ENCODE data around the gene HOXC10.

HOXC10 gene

GRCh38 chr12:54000116-54001114 lies 15.5 kb downstream of the HOXC10 start, which contains the start of gene HOXC9:
Gene HOXC9, plus strand, starts transcription at chr12:54000161. Its CDS starts 28 bp downstream, at chr12:54000189.
- Histone ChIP-seq H3K27ac (ENCODE audit: insufficient read depth, low read depth, low read length, poor library complexity, severe bottlenecking) (no peak within 1 kb of the TSS), H3K36me3 (ENCODE audit: control insufficient read depth, insufficient read depth, low read length) (no peaks in the 10 kb centered on the region), H3K4me3 (ENCODE audit: insufficient read depth, low read depth, low read length) (peak within 1 kb of the TSS; percentile 16), H3K27me3 (ENCODE audit: control insufficient read depth, insufficient read depth, low read length, poor library complexity, severe bottlenecking) (peaks cover 100% of the 10 kb centered on the region), H3K9me3 (ENCODE audit: control insufficient read depth, low read length) (no peaks in the 10 kb centered on the region), H3K4me1 (ENCODE audit: control insufficient read depth, insufficient read depth, low read length) (peaks cover 3% of the 10 kb centered on the region)
- WGBS, 2 experiments: 3 to 4% methylated on average over 87 of the region's 87 CpGs

- no peaks in the 10 kb centered on the region for H3K36me3 ChIP-seq (ENCODE audit: control insufficient read depth, insufficient read depth, low read length)
- no peak overlapping the region for H3K27ac ChIP-seq (ENCODE audit: insufficient read depth, low read depth, low read length, poor library complexity, severe bottlenecking)
- WGBS, 2 experiments: 5 to 11% methylated on average over 8 of the region's 8 CpGs
- no peaks in the 10 kb centered on the region for H3K9me3 ChIP-seq (ENCODE audit: control insufficient read depth, low read length)
- H3K4me1 ChIP-seq (ENCODE audit: control insufficient read depth, insufficient read depth, low read length): peaks cover 3% of the 10 kb centered on the region
- peaks cover 100% of the 10 kb centered on the region for H3K27me3 ChIP-seq (ENCODE audit: control insufficient read depth, insufficient read depth, low read length, poor library complexity, severe bottlenecking)
- no peak overlapping the region for H3K4me3 ChIP-seq (ENCODE audit: insufficient read depth, low read depth, low read length)
Measured at GRCh38 chr12:54001283-54002187, 16.6 kb downstream of the HOXC10 start.

GRCh38 chr12:54002278-54002914 lies 17.4 kb downstream of the HOXC10 start:
- H3K9me3 ChIP-seq (ENCODE audit: control insufficient read depth, low read length): no peaks in the 10 kb centered on the region
- no peaks in the 10 kb centered on the region for H3K36me3 ChIP-seq (ENCODE audit: control insufficient read depth, insufficient read depth, low read length)
- H3K4me1 ChIP-seq (ENCODE audit: control insufficient read depth, insufficient read depth, low read length): peaks cover 3% of the 10 kb centered on the region
- H3K4me3 ChIP-seq (ENCODE audit: insufficient read depth, low read depth, low read length): no peak overlapping the region
- peaks cover 100% of the 10 kb centered on the region for H3K27me3 ChIP-seq (ENCODE audit: control insufficient read depth, insufficient read depth, low read length, poor library complexity, severe bottlenecking)
- no peak overlapping the region for H3K27ac ChIP-seq (ENCODE audit: insufficient read depth, low read depth, low read length, poor library complexity, severe bottlenecking)
- 16% methylated on average over 18 to 19 of the region's 19 CpGs for WGBS, 2 experiments

- no peak overlapping the region for H3K4me3 ChIP-seq (ENCODE audit: insufficient read depth, low read depth, low read length)
- 27 to 29% methylated on average over 19 of the region's 19 CpGs for WGBS, 2 experiments
Measured at GRCh38 chr12:54002915-54003389, 18.0 kb downstream of the HOXC10 start.

GRCh38 chr12:54003625-54004024 lies 18.7 kb downstream of the HOXC10 start:
- H3K4me3 ChIP-seq (ENCODE audit: insufficient read depth, low read depth, low read length): no peak overlapping the region
- H3K4me1 ChIP-seq (ENCODE audit: control insufficient read depth, insufficient read depth, low read length): peaks cover 3% of the 10 kb centered on the region
- WGBS, 2 experiments: 27 to 29% methylated on average over 3 of the region's 3 CpGs
- H3K27me3 ChIP-seq (ENCODE audit: control insufficient read depth, insufficient read depth, low read length, poor library complexity, severe bottlenecking): peaks cover 100% of the 10 kb centered on the region
- H3K27ac ChIP-seq (ENCODE audit: insufficient read depth, low read depth, low read length, poor library complexity, severe bottlenecking): no peak overlapping the region
- no peaks in the 10 kb centered on the region for H3K9me3 ChIP-seq (ENCODE audit: control insufficient read depth, low read length)
- H3K36me3 ChIP-seq (ENCODE audit: control insufficient read depth, insufficient read depth, low read length): no peaks in the 10 kb centered on the region

More at GRCh38 chr12:54002915-54003389, 18.0 kb downstream of the HOXC10 start:
- Histone ChIP-seq H3K4me1 (ENCODE audit: control insufficient read depth, insufficient read depth, low read length) (peaks cover 3% of the 10 kb centered on the region), H3K27me3 (ENCODE audit: control insufficient read depth, insufficient read depth, low read length, poor library complexity, severe bottlenecking) (peaks cover 100% of the 10 kb centered on the region), H3K36me3 (ENCODE audit: control insufficient read depth, insufficient read depth, low read length) (no peaks in the 10 kb centered on the region), H3K27ac (ENCODE audit: insufficient read depth, low read depth, low read length, poor library complexity, severe bottlenecking) (no peak overlapping the region), H3K9me3 (ENCODE audit: control insufficient read depth, low read length) (no peaks in the 10 kb centered on the region)

GRCh38 chr12:54004063-54004840 lies 19.3 kb downstream of the HOXC10 start:
- no peaks in the 10 kb centered on the region for H3K9me3 ChIP-seq (ENCODE audit: control insufficient read depth, low read length)
- peaks cover 100% of the 10 kb centered on the region for H3K27me3 ChIP-seq (ENCODE audit: control insufficient read depth, insufficient read depth, low read length, poor library complexity, severe bottlenecking)
- 45 to 47% methylated on average over 19 to 20 of the region's 20 CpGs for WGBS, 2 experiments
- peaks cover 3% of the 10 kb centered on the region for H3K4me1 ChIP-seq (ENCODE audit: control insufficient read depth, insufficient read depth, low read length)
- no peaks in the 10 kb centered on the region for H3K36me3 ChIP-seq (ENCODE audit: control insufficient read depth, insufficient read depth, low read length)
- no peak overlapping the region for H3K4me3 ChIP-seq (ENCODE audit: insufficient read depth, low read depth, low read length)
- no peak overlapping the region for H3K27ac ChIP-seq (ENCODE audit: insufficient read depth, low read depth, low read length, poor library complexity, severe bottlenecking)

- no peak overlapping the region for H3K27ac ChIP-seq (ENCODE audit: insufficient read depth, low read depth, low read length, poor library complexity, severe bottlenecking)
- 15 to 16% methylated on average over 31 of the region's 31 CpGs for WGBS, 2 experiments
- no peaks in the 10 kb centered on the region for H3K36me3 ChIP-seq (ENCODE audit: control insufficient read depth, insufficient read depth, low read length)
- H3K4me1 ChIP-seq (ENCODE audit: control insufficient read depth, insufficient read depth, low read length): no peaks in the 10 kb centered on the region
- peaks cover 100% of the 10 kb centered on the region for H3K27me3 ChIP-seq (ENCODE audit: control insufficient read depth, insufficient read depth, low read length, poor library complexity, severe bottlenecking)
- H3K9me3 ChIP-seq (ENCODE audit: control insufficient read depth, low read length): no peaks in the 10 kb centered on the region
- H3K4me3 ChIP-seq (ENCODE audit: insufficient read depth, low read depth, low read length): no peak overlapping the region
Measured at GRCh38 chr12:54004841-54005530, 20.0 kb downstream of the HOXC10 start.

GRCh38 chr12:54005531-54005852 lies 20.5 kb downstream of the HOXC10 start:
- no peak overlapping the region for H3K4me3 ChIP-seq (ENCODE audit: insufficient read depth, low read depth, low read length)
- 7 to 9% methylated on average over 26 of the region's 26 CpGs for WGBS, 2 experiments
- H3K4me1 ChIP-seq (ENCODE audit: control insufficient read depth, insufficient read depth, low read length): no peaks in the 10 kb centered on the region

More at GRCh38 chr12:54005531-54005852, 20.5 kb downstream of the HOXC10 start:
- Histone ChIP-seq H3K27ac (ENCODE audit: insufficient read depth, low read depth, low read length, poor library complexity, severe bottlenecking) (no peak overlapping the region), H3K36me3 (ENCODE audit: control insufficient read depth, insufficient read depth, low read length) (no peaks in the 10 kb centered on the region), H3K9me3 (ENCODE audit: control insufficient read depth, low read length) (no peaks in the 10 kb centered on the region), H3K27me3 (ENCODE audit: control insufficient read depth, insufficient read depth, low read length, poor library complexity, severe bottlenecking) (peaks cover 100% of the 10 kb centered on the region)

Data from ectodermal cell (in vitro differentiated cells).